Panc1 (cell line): ENCODE results near the gene MAD1L1. TPM values are rescaled to one million over a fixed set of nuclear protein-coding genes. Genes with fewer than 3 reads are reported as not detected.
"Not testable (repeated sequence)": the region's sequence is repeated elsewhere in the genome, so short reads cannot be mapped to it uniquely, and the experiment has no call there.

ENCODE experiments used
- ATAC-seq: fragments of 200-7000 bp; cut with Tn5 transposase; 2 replicates; pipeline ENCODE4 v1.9.1; 2020; ENCODE audit warnings: mild to moderate bottlenecking, moderate library complexity
- BruUV-seq: library from RNA; stranded (reverse); fragments of 400-500 nt; replicated peaks from 2 replicates; lab custom pipeline; 2021; lab: Mats Ljungman, UMichigan
- CTCF ChIA-PET: fragments of 300-600 bp; sonication (Branson Sonifier 250); formaldehyde crosslinking; loops from one replicate; lab custom pipeline; 2022; ENCODE audit warnings: antibody characterized with exemption; lab: Charles Lee
- POLR2A ChIA-PET: fragments of 300-600 bp; sonication (Branson Sonifier 250); formaldehyde crosslinking; loops from one replicate; lab custom pipeline; 2022; ENCODE audit warnings: antibody characterized with exemption; lab: Charles Lee
- DNase-seq: peaks from one replicate; pipeline ENCODE4 v3.0.0-alpha.2; 2010; ENCODE audit warnings: low read depth, low spot score
- H3K27ac ChIP-seq: 2 replicates; pipeline ENCODE4 v1.5.1; 2011; ENCODE audit warnings: mild to moderate bottlenecking, low read length, inconsistent platforms
- H3K27me3 ChIP-seq: fragments of 200-500 bp; sonication (Bioruptor generic); 2 replicates; pipeline ENCODE4 v1.6.0; 2014; ENCODE audit warnings: low read length, inconsistent platforms; ENCODE audit not compliant: control insufficient read depth, insufficient read depth
- H3K36me3 ChIP-seq: fragments of 200-500 bp; sonication (Bioruptor generic); 2 replicates; pipeline ENCODE4 v1.5.1; 2014; ENCODE audit warnings: inconsistent platforms, mild to moderate bottlenecking, low read length, moderate library complexity; ENCODE audit not compliant: control insufficient read depth, insufficient read depth
- H3K4me1 ChIP-seq: 2 replicates; pipeline ENCODE4 v1.5.1; 2011; ENCODE audit warnings: inconsistent platforms, mild to moderate bottlenecking, low read length, moderate library complexity; ENCODE audit not compliant: control insufficient read depth, insufficient read depth
- H3K4me3 ChIP-seq, 2 experiments: 2 replicates each; pipeline ENCODE4 v1.5.1; 2011 to 2012; ENCODE audit warnings: low read depth in 2 of 2, low read length in 2 of 2, mild to moderate bottlenecking in 2 of 2, inconsistent platforms in 1 of 2, moderate library complexity in 1 of 2
- H3K9me3 ChIP-seq: fragments of 200-500 bp; sonication (Bioruptor generic); 2 replicates; pipeline ENCODE4 v1.5.1; 2014; ENCODE audit warnings: low read depth, mild to moderate bottlenecking, inconsistent platforms, low read length, moderate library complexity; ENCODE audit not compliant: control insufficient read depth, insufficient read depth
- POLR2AphosphoS5 ChIP-seq: IDR thresholded peaks from 2 replicates; pipeline ENCODE4 v1.6.1; 2012; ENCODE audit warnings: mild to moderate bottlenecking, low read depth, low read length, moderate library complexity
- SIN3A ChIP-seq: IDR thresholded peaks from 2 replicates; pipeline ENCODE4 v1.6.1; 2012; ENCODE audit warnings: low read depth, mild to moderate bottlenecking, low read length, moderate library complexity, borderline replicate concordance; ENCODE audit not compliant: insufficient read depth
- TCF7L2 ChIP-seq: IDR thresholded peaks from 2 replicates; pipeline ENCODE4 v1.6.1; 2011; ENCODE audit warnings: mild to moderate bottlenecking, low read depth, low read length, inconsistent platforms
- in situ Hi-C: cut with HindIII; loops from 2 replicates; pipeline ENCODE4 v1.10.0; 2016; ENCODE audit warnings: low sequenced_read_pairs, low pct_unique_long_range_greater_than_20kb
- intact Hi-C: fragments of 100-400 bp; cut with micrococcal nuclease; formaldehyde crosslinking; loops from one replicate; pipeline ENCODE4 v1.10.0; 2022; ENCODE audit not compliant: unreplicated experiment
- total RNA-seq: library from RNA; stranded (reverse); gene quantifications from one replicate; pipeline ENCODE4 v1.2.1, GENCODE V29; 2021; ENCODE audit not compliant: unreplicated experiment
- TF ChIP-seq, protein P1 (sequence below), 2 experiments: IDR thresholded peaks; 2 replicates each; pipeline ENCODE4 v1.6.1; 2011 to 2012; ENCODE audit warnings: low read depth in 2 of 2, control low read depth in 1 of 2, low read length in 1 of 2, mild to moderate bottlenecking in 1 of 2, moderate library complexity in 1 of 2; ENCODE audit not compliant: insufficient read depth in 1 of 2
- TF ChIP-seq, protein P2 (sequence below): fragments of 450-650 bp; IDR thresholded peaks from 2 replicates; pipeline ENCODE4 v1.5.1; 2017; ENCODE audit warnings: mild to moderate bottlenecking

Gene MAD1L1
- total RNA-seq, 1 experiment from 2014 or later = 70.8 TPM

DNA sequence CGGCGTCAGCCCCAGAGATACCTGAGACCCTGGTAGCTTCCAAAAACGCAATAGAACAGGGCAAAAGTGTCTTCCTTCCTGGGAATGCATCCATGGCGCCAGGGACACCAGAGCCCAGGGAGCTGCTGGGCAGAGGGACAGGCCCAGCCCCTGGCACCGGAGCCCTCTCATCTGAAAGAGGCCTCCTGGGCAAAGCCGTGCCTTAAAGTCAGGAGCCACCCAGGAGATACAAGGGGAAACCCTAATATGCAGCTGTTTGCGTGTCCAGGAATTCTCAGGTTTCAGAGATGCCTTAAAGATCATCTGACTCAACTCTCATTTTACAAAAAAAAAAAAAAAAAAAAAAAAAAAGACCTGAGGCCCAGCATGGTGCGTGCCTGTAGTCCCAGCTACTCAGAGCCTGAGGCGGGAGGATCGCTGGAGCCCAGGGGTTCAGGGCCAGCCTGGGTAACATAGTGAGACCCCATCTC is 37.3 kb upstream of the MAD1L1 start:
- Histone ChIP-seq H3K27ac (no peak overlapping the region), H3K36me3 (no peaks in the 10 kb centered on the region), H3K27me3 (no peaks in the 10 kb centered on the region), H3K9me3 (no peaks in the 10 kb centered on the region), H3K4me1 (peaks cover 12% of the 10 kb centered on the region), H3K4me3 (no peak overlapping the region)
- ATAC-seq (no peak), DNase-seq (no peak)
- BruUV-seq = no TSS peak
- TF ChIP-seq, protein P1, sequence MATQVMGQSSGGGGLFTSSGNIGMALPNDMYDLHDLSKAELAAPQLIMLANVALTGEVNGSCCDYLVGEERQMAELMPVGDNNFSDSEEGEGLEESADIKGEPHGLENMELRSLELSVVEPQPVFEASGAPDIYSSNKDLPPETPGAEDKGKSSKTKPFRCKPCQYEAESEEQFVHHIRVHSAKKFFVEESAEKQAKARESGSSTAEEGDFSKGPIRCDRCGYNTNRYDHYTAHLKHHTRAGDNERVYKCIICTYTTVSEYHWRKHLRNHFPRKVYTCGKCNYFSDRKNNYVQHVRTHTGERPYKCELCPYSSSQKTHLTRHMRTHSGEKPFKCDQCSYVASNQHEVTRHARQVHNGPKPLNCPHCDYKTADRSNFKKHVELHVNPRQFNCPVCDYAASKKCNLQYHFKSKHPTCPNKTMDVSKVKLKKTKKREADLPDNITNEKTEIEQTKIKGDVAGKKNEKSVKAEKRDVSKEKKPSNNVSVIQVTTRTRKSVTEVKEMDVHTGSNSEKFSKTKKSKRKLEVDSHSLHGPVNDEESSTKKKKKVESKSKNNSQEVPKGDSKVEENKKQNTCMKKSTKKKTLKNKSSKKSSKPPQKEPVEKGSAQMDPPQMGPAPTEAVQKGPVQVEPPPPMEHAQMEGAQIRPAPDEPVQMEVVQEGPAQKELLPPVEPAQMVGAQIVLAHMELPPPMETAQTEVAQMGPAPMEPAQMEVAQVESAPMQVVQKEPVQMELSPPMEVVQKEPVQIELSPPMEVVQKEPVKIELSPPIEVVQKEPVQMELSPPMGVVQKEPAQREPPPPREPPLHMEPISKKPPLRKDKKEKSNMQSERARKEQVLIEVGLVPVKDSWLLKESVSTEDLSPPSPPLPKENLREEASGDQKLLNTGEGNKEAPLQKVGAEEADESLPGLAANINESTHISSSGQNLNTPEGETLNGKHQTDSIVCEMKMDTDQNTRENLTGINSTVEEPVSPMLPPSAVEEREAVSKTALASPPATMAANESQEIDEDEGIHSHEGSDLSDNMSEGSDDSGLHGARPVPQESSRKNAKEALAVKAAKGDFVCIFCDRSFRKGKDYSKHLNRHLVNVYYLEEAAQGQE (IDR thresholded peaks at IDR 0.05; ENCODE audit: insufficient read depth in 1 of 2, low read depth in 2 of 2, low read length in 1 of 2) = no peak
- TF ChIP-seq POLR2AphosphoS5 = no peak
- no peak for TF ChIP-seq TCF7L2
- TF ChIP-seq, protein P2, sequence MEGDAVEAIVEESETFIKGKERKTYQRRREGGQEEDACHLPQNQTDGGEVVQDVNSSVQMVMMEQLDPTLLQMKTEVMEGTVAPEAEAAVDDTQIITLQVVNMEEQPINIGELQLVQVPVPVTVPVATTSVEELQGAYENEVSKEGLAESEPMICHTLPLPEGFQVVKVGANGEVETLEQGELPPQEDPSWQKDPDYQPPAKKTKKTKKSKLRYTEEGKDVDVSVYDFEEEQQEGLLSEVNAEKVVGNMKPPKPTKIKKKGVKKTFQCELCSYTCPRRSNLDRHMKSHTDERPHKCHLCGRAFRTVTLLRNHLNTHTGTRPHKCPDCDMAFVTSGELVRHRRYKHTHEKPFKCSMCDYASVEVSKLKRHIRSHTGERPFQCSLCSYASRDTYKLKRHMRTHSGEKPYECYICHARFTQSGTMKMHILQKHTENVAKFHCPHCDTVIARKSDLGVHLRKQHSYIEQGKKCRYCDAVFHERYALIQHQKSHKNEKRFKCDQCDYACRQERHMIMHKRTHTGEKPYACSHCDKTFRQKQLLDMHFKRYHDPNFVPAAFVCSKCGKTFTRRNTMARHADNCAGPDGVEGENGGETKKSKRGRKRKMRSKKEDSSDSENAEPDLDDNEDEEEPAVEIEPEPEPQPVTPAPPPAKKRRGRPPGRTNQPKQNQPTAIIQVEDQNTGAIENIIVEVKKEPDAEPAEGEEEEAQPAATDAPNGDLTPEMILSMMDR = no peak
- no peak for TF ChIP-seq SIN3A
- ChIA-PET CTCF (no interaction called here), POLR2A (interaction anchor here (0.6 kb wide), 1 partner anchor 328 kb away, joined by 3 read pairs; no protein-coding TSS in a partner anchor)
- intact Hi-C loops = no loop called here
- in situ Hi-C loops = no loop called here

DNA sequence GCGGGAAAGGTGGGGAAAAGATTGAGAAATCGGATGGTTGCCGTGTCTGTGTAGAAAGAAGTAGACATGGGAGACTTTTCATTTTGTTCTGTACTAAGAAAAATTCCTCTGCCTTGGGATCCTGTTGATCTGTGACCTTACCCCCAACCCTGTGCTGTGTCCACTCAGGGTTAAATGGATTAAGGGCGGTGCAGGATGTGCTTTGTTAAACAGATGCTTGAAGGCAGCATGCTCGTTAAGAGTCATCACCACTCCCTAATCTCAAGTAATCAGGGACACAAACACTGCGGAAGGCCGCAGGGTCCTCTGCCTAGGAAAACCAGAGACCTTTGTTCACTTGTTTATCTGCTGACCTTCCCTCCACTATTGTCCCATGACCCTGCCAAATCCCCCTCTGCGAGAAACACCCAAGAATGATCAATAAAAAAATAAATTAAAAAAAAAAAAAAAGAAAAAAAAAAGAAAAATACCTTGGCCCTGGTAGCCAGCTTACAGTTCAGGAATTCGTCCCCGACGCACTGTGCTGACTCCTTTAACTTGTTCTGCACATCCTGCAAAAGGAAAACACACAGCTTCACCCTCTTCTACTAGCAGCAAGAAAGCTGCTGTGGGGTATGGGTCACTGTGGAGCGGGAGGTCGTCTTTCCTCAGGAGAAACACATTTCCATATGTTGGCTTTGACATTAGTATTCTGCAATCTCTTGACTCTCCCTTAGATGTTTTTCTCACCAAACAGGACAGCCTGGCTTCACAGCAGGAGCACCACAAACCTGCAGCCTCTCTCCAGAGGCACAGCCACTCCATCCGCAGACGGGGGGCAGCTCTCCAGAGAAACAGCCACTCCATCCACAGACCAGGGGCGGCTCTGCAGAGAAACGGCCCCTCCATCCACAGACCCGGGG is 36.6 kb upstream of the MAD1L1 start:
- POLR2A ChIA-PET = interaction anchor here (0.6 kb wide), 1 partner anchor 329 kb away, joined by 3 read pairs; no protein-coding TSS in a partner anchor
- intact Hi-C loops, CTCF ChIA-PET, H3K9me3 ChIP-seq, H3K4me3 ChIP-seq, H3K27me3 ChIP-seq, H3K36me3 ChIP-seq, H3K27ac ChIP-seq, in situ Hi-C loops, DNase-seq: not testable (repeated sequence)
- peaks cover 12% of the 10 kb centered on the region for H3K4me1 ChIP-seq
- TSS peak; percentile 78 for BruUV-seq
- peak; percentile 47; the same call in 1 of the 2 replicates for ATAC-seq

DNA sequence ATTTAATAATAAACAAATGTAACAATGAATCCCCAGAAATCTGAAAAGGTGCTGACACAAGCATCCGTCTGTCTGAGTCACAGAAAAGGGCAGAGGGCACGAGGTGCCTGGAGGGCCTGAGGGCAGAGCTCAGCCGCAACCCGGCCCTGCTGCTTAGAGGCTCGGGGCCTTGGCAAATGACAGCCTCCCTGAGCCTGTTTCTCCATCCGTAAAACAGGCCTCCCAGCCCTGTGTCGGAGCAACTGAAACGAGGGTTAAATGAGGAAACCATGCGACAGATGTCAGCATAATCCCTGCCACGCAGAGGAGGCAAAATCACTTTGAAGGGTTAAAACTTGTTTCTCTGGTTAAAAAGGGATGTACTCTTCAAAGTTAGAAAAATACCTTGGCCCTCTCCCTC is 34.2 kb upstream of the MAD1L1 start:
- intact Hi-C loops = no loop called here
- no peaks in the 10 kb centered on the region for H3K9me3 ChIP-seq
- no peaks in the 10 kb centered on the region for H3K27me3 ChIP-seq
- in situ Hi-C loops = no loop called here
- H3K36me3 ChIP-seq = no peaks in the 10 kb centered on the region
- ATAC-seq (peak; percentile 91), DNase-seq (no peak)
- ChIA-PET POLR2A (interaction anchor here (0.6 kb wide), 1 partner anchor 17 kb away, joined by 3 read pairs; no protein-coding TSS in a partner anchor), CTCF (no interaction called here)
- peaks cover 12% of the 10 kb centered on the region for H3K4me1 ChIP-seq
- H3K27ac ChIP-seq = peak overlapping the region; percentile 57; the same call in 1 of the 2 replicates
- no peak overlapping the region for H3K4me3 ChIP-seq
- BruUV-seq = TSS peak; percentile 50
- TF ChIP-seq, protein P1 (IDR thresholded peaks at IDR 0.05; ENCODE audit: insufficient read depth in 1 of 2, low read depth in 2 of 2, low read length in 1 of 2) = no peak
- TF ChIP-seq POLR2AphosphoS5 = peak; percentile 19; the same call in 1 of the 2 replicates
- TF ChIP-seq, protein P2 = no peak
